ENCODE measurements around the gene KCNQ1. TPM values are rescaled to one million over a fixed set of nuclear protein-coding genes. Genes with fewer than 3 reads are reported as not detected.

The KCNQ1 gene
- total RNA-seq, 1 experiment from 2014 or later: 10.7 TPM

GRCh38 chr11:2539371-2540222 lies 94.8 kb downstream of the KCNQ1 start:
- no peak overlapping the region for H2AFZ ChIP-seq (ENCODE audit: low read depth, low read length, poor library complexity, severe bottlenecking)
- H3K4me1 ChIP-seq (ENCODE audit: control insufficient read depth in 1 of 2, insufficient read depth in 2 of 2, low read length in 2 of 2): peaks cover 7 to 8% of the 10 kb centered on the region in 2 experiments
- H3K9me3 ChIP-seq (ENCODE audit: control insufficient read depth in 1 of 2, insufficient read depth in 1 of 2, low read depth in 1 of 2, low read length in 2 of 2): no peaks in the 10 kb centered on the region
- no peaks in the 10 kb centered on the region for H3K9me2 ChIP-seq (ENCODE audit: insufficient read depth)
- no peaks in the 10 kb centered on the region for H3K27me3 ChIP-seq (ENCODE audit: insufficient read depth, low read length)
- intact Hi-C loops (cut with micrococcal nuclease): loop anchor here (10.0 kb wide), 1 partner anchor 345 kb away; no protein-coding TSS in a partner anchor
- no peak for ATAC-seq
- H4K20me1 ChIP-seq (ENCODE audit: insufficient read depth): no peaks in the 10 kb centered on the region
- POLR2A ChIA-PET: no interaction called here
- H3K36me3 ChIP-seq (ENCODE audit: control insufficient read depth in 1 of 2, insufficient read depth in 2 of 2, low read length in 2 of 2): no peaks in the 10 kb centered on the region
- no peak overlapping the region for H3K4me3 ChIP-seq (replicated peaks in 1 of 2; ENCODE audit: low read depth in 1 of 2, low read length in 2 of 2)
- no TSS peak for BruUV-seq (replicated peaks)
- H3K79me2 ChIP-seq (ENCODE audit: insufficient read depth, low read length): no peaks in the 10 kb centered on the region
- no peak overlapping the region for H3K9ac ChIP-seq (ENCODE audit: low read length)
- TF ChIP-seq POLR2A (IDR thresholded peaks at IDR 0.05; ENCODE audit: borderline replicate concordance, extremely low read depth, insufficient read depth, insufficient read length) (no peak), ELF1 (IDR thresholded peaks at IDR 0.05; ENCODE audit: borderline replicate concordance, low read depth) (no peak), SP1 (IDR thresholded peaks at IDR 0.05; ENCODE audit: low read depth) (no peak), MAX (IDR thresholded peaks at IDR 0.05) (no peak), FOSL1 (IDR thresholded peaks at IDR 0.05; ENCODE audit: low read depth) (no peak), CTCF (IDR thresholded peaks at IDR 0.05 in 2 of 3, conservative IDR thresholded peaks at IDR 0.05 in 1 of 3; ENCODE audit: borderline replicate concordance in 1 of 3, insufficient read depth in 1 of 3, low read depth in 2 of 3, low read length in 2 of 3) (no peak), POLR2AphosphoS5 (IDR thresholded peaks at IDR 0.05; ENCODE audit: low read depth, low read length) (no peak)
- H3K4me2 ChIP-seq (ENCODE audit: low read length): no peak overlapping the region
- RAD21 ChIA-PET (ENCODE audit: low non-redundant PET in 1 of 2, low total read pairs in 2 of 2, uncharacterized antibody in 2 of 2, unreplicated experiment in 2 of 2): no interaction called here
- no peak for DNase-seq (ENCODE audit: low read depth, low spot score)
- no peak overlapping the region for H3K27ac ChIP-seq (ENCODE audit: low read depth, low read length)
- CTCF ChIA-PET: interaction anchor here (1.5 kb wide), 1 partner anchor 8 kb away, joined by 3 read pairs; no protein-coding TSS in a partner anchor
